DOHH2 (cell line): ENCODE data around the gene SLK.

ENCODE experiments used
- H3F3A ChIP-seq: fragments of 200-600 bp; sonication (generic), shearing (Covaris generic); 2 replicates; pipeline ENCODE4 v1.6.0; 2016; ENCODE audit warnings: antibody characterized with exemption, mild to moderate bottlenecking; ENCODE audit not compliant: control insufficient read depth, insufficient read depth
- H3K27ac ChIP-seq: fragments of 200-600 bp; sonication (generic); 2 replicates; pipeline ENCODE4 v1.5.1; 2014; ENCODE audit warnings: low read depth, mild to moderate bottlenecking, low read length, moderate library complexity
- H3K27me3 ChIP-seq: fragments of 200-600 bp; sonication (generic); 2 replicates; pipeline ENCODE4 v1.6.1; 2014; ENCODE audit warnings: mild to moderate bottlenecking, low read length, mixed read lengths; ENCODE audit not compliant: control insufficient read depth
- H3K36me3 ChIP-seq: fragments of 200-600 bp; sonication (generic); 2 replicates; pipeline ENCODE4 v1.6.1; 2014; ENCODE audit warnings: mild to moderate bottlenecking, low read length, moderate library complexity, mixed read lengths; ENCODE audit not compliant: control insufficient read depth
- H3K4me1 ChIP-seq: fragments of 200-600 bp; sonication (generic); 2 replicates; pipeline ENCODE4 v1.6.1; 2014; ENCODE audit warnings: mild to moderate bottlenecking, low read length, mixed read lengths; ENCODE audit not compliant: control insufficient read depth
- H3K4me2 ChIP-seq: fragments of 200-600 bp; sonication (generic); 2 replicates; pipeline ENCODE4 v1.6.0; 2014; ENCODE audit warnings: mild to moderate bottlenecking, low read length, moderate library complexity
- H3K4me3 ChIP-seq: fragments of 200-600 bp; sonication (generic); 2 replicates; pipeline ENCODE4 v1.5.1; 2014; ENCODE audit warnings: mild to moderate bottlenecking, low read length, mixed read lengths
- H3K79me2 ChIP-seq: fragments of 200-600 bp; sonication (generic); 2 replicates; pipeline ENCODE4 v1.6.1; 2014; ENCODE audit warnings: mild to moderate bottlenecking, low read length, mixed read lengths; ENCODE audit not compliant: control insufficient read depth
- H3K9me2 ChIP-seq: fragments of 200-600 bp; sonication (generic); replicated peaks from 2 replicates; pipeline ENCODE4 v1.6.1; 2014; ENCODE audit warnings: mild to moderate bottlenecking, low read length, mixed read lengths; ENCODE audit not compliant: control insufficient read depth
- H3K9me3 ChIP-seq: fragments of 200-600 bp; sonication (generic); 2 replicates; pipeline ENCODE4 v1.6.1; 2014; ENCODE audit warnings: antibody characterized with exemption, low read length, mixed read lengths; ENCODE audit not compliant: control insufficient read depth, insufficient read depth
- H4K20me1 ChIP-seq: fragments of 200-600 bp; sonication (generic); 2 replicates; pipeline ENCODE4 v1.6.0; 2014; ENCODE audit warnings: low read depth, mild to moderate bottlenecking, antibody characterized with exemption, low read length, moderate library complexity; ENCODE audit not compliant: control insufficient read depth, insufficient read depth
- CTCF ChIP-seq: fragments of 200-600 bp; sonication (generic); IDR thresholded peaks from one replicate; pipeline ENCODE4 v1.5.1; 2014; ENCODE audit warnings: antibody characterized with exemption, mild to moderate bottlenecking, low read depth, low read length; ENCODE audit not compliant: poor library complexity, severe bottlenecking
- EZH2phosphoT487 ChIP-seq: fragments of 200-600 bp; sonication (generic); IDR thresholded peaks from 2 replicates; pipeline ENCODE4 v1.6.1; 2017; ENCODE audit warnings: borderline replicate concordance, mild to moderate bottlenecking, antibody characterized with exemption, low read length, moderate library complexity, mixed read lengths

SLK gene

GRCh38 chr10:103922659-103923058 is 44.3 kb upstream of the SLK start:
- no peak for TF ChIP-seq EZH2phosphoT487
- TF ChIP-seq CTCF: no peak
- no peaks in the 10 kb centered on the region for H4K20me1 ChIP-seq
- H3K4me3 ChIP-seq: no peak overlapping the region
- 0 out of 2 replicates have a peak, but pooled peaks cover 2% of the 10 kb centered on the region for H3F3A ChIP-seq
- no peak overlapping the region for H3K27ac ChIP-seq
- H3K9me2 ChIP-seq: no peaks in the 10 kb centered on the region
- H3K79me2 ChIP-seq: peaks cover under 1% of the 10 kb centered on the region
- H3K9me3 ChIP-seq: no peaks in the 10 kb centered on the region
- no peak overlapping the region for H3K4me2 ChIP-seq
- H3K4me1 ChIP-seq: peaks cover 19% of the 10 kb centered on the region
- no peaks in the 10 kb centered on the region for H3K36me3 ChIP-seq
- H3K27me3 ChIP-seq: no peaks in the 10 kb centered on the region; the same call in 1 of the 2 replicates

GRCh38 chr10:103923502-103923901 is 43.4 kb upstream of the SLK start:
- Histone ChIP-seq H4K20me1 (no peaks in the 10 kb centered on the region), H3K79me2 (no peaks in the 10 kb centered on the region), H3K36me3 (no peaks in the 10 kb centered on the region), H3K9me2 (no peaks in the 10 kb centered on the region), H3K9me3 (no peaks in the 10 kb centered on the region), H3K27me3 (no peaks in the 10 kb centered on the region; the same call in 1 of the 2 replicates), H3F3A (0 out of 2 replicates have a peak, but pooled peaks cover 2% of the 10 kb centered on the region), H3K4me3 (no peak overlapping the region), H3K4me2 (no peak overlapping the region), H3K27ac (no peak overlapping the region), H3K4me1 (peaks cover 17% of the 10 kb centered on the region)
- TF ChIP-seq CTCF: no peak

- no peaks in the 10 kb centered on the region for H3K9me3 ChIP-seq
- no peak overlapping the region for H3K4me3 ChIP-seq
- no peaks in the 10 kb centered on the region for H3K9me2 ChIP-seq
- H3K79me2 ChIP-seq: no peaks in the 10 kb centered on the region
- no peaks in the 10 kb centered on the region for H3K36me3 ChIP-seq
- no peak for TF ChIP-seq EZH2phosphoT487
- TF ChIP-seq CTCF: no peak
- H4K20me1 ChIP-seq: no peaks in the 10 kb centered on the region
- H3K4me1 ChIP-seq: peaks cover 6% of the 10 kb centered on the region
- no peaks in the 10 kb centered on the region; the same call in 1 of the 2 replicates for H3K27me3 ChIP-seq
- no peaks in the 10 kb centered on the region for H3F3A ChIP-seq
- no peak overlapping the region for H3K27ac ChIP-seq
- no peak overlapping the region for H3K4me2 ChIP-seq
Measured at GRCh38 chr10:103925591-103925990, 41.3 kb upstream of the SLK start.
